ENCODE results near the gene WDR70. TPM values are rescaled to one million over a fixed set of nuclear protein-coding genes. Genes with fewer than 3 reads are reported as not detected.

WDR70 gene
- total and polyA plus RNA-seq, 4 donors, result 4.0 to 17.7 (median 14.5) TPM

- Histone ChIP-seq H3K9ac (ENCODE audit: low read depth in 1 of 2, low read length in 2 of 2) (no peak overlapping the region), H3K4me3 (ENCODE audit: low read depth in 1 of 3, low read length in 3 of 3) (no peak overlapping the region), H3K4me1 (ENCODE audit: control insufficient read depth in 4 of 4, insufficient read depth in 4 of 4, low read length in 3 of 4) (peaks cover 0 to 6% (median 3%) of the 10 kb centered on the region in 4 donors), H3K27ac (ENCODE audit: low read depth in 1 of 2, low read length in 2 of 2) (no peak overlapping the region), H3K9me3 (ENCODE audit: control insufficient read depth in 4 of 4, low read length in 3 of 4) (no peaks in the 10 kb centered on the region), H3K27me3 (ENCODE audit: control insufficient read depth in 4 of 4, insufficient read depth in 4 of 4, low read length in 3 of 4) (no peaks in the 10 kb centered on the region), H3K36me3 (ENCODE audit: control insufficient read depth in 4 of 4, insufficient read depth in 3 of 4, low read depth in 1 of 4, low read length in 3 of 4) (no peaks in the 10 kb centered on the region)
- no peak for DNase-seq (ENCODE audit: low spot score)
- WGBS, result 95% methylated on average over 3 of the region's 3 CpGs
- TF ChIP-seq CTCF (IDR thresholded peaks at IDR 0.05; ENCODE audit: low read depth, low read length, missing input control), result no peak
Observed at GRCh38 chr5:37751227-37751626, 372.1 kb downstream of the WDR70 start.

- Histone ChIP-seq H3K27me3 (ENCODE audit: control insufficient read depth in 4 of 4, insufficient read depth in 4 of 4, low read length in 3 of 4) (no peaks in the 10 kb centered on the region), H3K36me3 (ENCODE audit: control insufficient read depth in 4 of 4, insufficient read depth in 3 of 4, low read depth in 1 of 4, low read length in 3 of 4) (no peaks in the 10 kb centered on the region), H3K4me3 (ENCODE audit: low read depth in 1 of 3, low read length in 3 of 3) (no peak overlapping the region), H3K4me1 (ENCODE audit: control insufficient read depth in 4 of 4, insufficient read depth in 4 of 4, low read length in 3 of 4) (peaks cover 0 to 6% (median 3%) of the 10 kb centered on the region in 4 donors), H3K27ac (ENCODE audit: low read depth in 1 of 2, low read length in 2 of 2) (no peak overlapping the region), H3K9ac (ENCODE audit: low read depth in 1 of 2, low read length in 2 of 2) (no peak overlapping the region), H3K9me3 (ENCODE audit: control insufficient read depth in 4 of 4, low read length in 3 of 4) (peaks cover 0 to 3% (median 3%) of the 10 kb centered on the region in 4 donors)
- TF ChIP-seq HNF4G (IDR thresholded peaks at IDR 0.05), result no peak
- TF ChIP-seq TAF1 (conservative IDR thresholded peaks at IDR 0.05), result no peak
- no peak for TF ChIP-seq EGR1 (IDR thresholded peaks at IDR 0.05; ENCODE audit: low read depth in 2 of 2)
- TF ChIP-seq SP1 (IDR thresholded peaks at IDR 0.05), result peak; percentile 65
- TF ChIP-seq FOXA1 (IDR thresholded peaks at IDR 0.05), result no peak
- peak; percentile 31 to 71 for TF ChIP-seq RXRA (IDR thresholded peaks at IDR 0.05)
- TF ChIP-seq CTCF (IDR thresholded peaks at IDR 0.05; ENCODE audit: low read depth, low read length, missing input control), result no peak
- no peak for TF ChIP-seq REST (IDR thresholded peaks at IDR 0.05)
- no peak for TF ChIP-seq FOXA2 (IDR thresholded peaks at IDR 0.05)
- no peak for TF ChIP-seq NR2F2 (IDR thresholded peaks at IDR 0.05)
- TF ChIP-seq MAX (IDR thresholded peaks at IDR 0.05), result peak; percentile 33
- peak in 1 of 2 donors; percentile 37 for TF ChIP-seq HNF4A (conservative IDR thresholded peaks at IDR 0.05)
- peak in 1 of 2 donors; percentile 25 for TF ChIP-seq RAD21 (IDR thresholded peaks at IDR 0.05)
- no peak for TF ChIP-seq GABPA (IDR thresholded peaks at IDR 0.05 in 1 of 2, conservative IDR thresholded peaks at IDR 0.05 in 1 of 2)
- TF ChIP-seq ZBTB33 (IDR thresholded peaks at IDR 0.05), result no peak
- no peak for TF ChIP-seq ATF3 (IDR thresholded peaks at IDR 0.05)
- no peak for TF ChIP-seq JUND (IDR thresholded peaks at IDR 0.05)
- TF ChIP-seq YY1 (IDR thresholded peaks at IDR 0.05), result no peak
- WGBS, result 45% methylated on average over 4 of the region's 4 CpGs
- DNase-seq (ENCODE audit: low spot score), result no peak
Observed at GRCh38 chr5:37754976-37755375, 375.9 kb downstream of the WDR70 start.

All from liver (tissue), 9 donors.